OCI-LY7 (cell line): ENCODE measurements around the gene ANKRD13A.

Experiments
- CTCF ChIP-seq: fragments of 200-600 bp; sonication (generic); conservative IDR thresholded peaks from 2 replicates; pipeline ENCODE4 v1.5.1; 2014; ENCODE audit warnings: mild to moderate bottlenecking, antibody characterized with exemption, low read length, moderate library complexity, mixed read lengths
- EZH2phosphoT487 ChIP-seq: fragments of 200-600 bp; sonication (generic); IDR thresholded peaks from 2 replicates; pipeline ENCODE4 v1.6.1; 2018; ENCODE audit warnings: low read depth, borderline replicate concordance, mild to moderate bottlenecking, mixed run types, antibody characterized with exemption, low read length, moderate library complexity, mixed read lengths

- TF ChIP-seq CTCF (no peak), EZH2phosphoT487 (no peak)
Observed at GRCh38 chr12:110037315-110037714, 38.1 kb downstream of the ANKRD13A start.
